ENCODE data around the gene PLAU.

PLAU gene

GRCh38 chr10:73910764-73911552 is at the start of gene PLAU:
TSS of gene PLAU (plus strand) at chr10:73911132. CDS start at chr10:73911556, 424 bp downstream.
- in situ Hi-C loops (cut with MboI; ENCODE audit: low sequenced_read_pairs): no loop called here

GRCh38 chr10:73862011-73862410 is 48.9 kb upstream of the PLAU start:
- in situ Hi-C loops (cut with MboI; ENCODE audit: low sequenced_read_pairs): no loop called here

GRCh38 chr10:73863039-73863817 is 47.7 kb upstream of the PLAU start:
- in situ Hi-C loops (cut with MboI; ENCODE audit: low sequenced_read_pairs): no loop called here

- in situ Hi-C loops (cut with MboI; ENCODE audit: low sequenced_read_pairs): no loop called here
Measured at GRCh38 chr10:73864229-73864628, 46.7 kb upstream of the PLAU start.

GRCh38 chr10:73865107-73865458 is 45.8 kb upstream of the PLAU start:
- in situ Hi-C loops (cut with MboI; ENCODE audit: low sequenced_read_pairs): no loop called here

GRCh38 chr10:73865459-73866442 is 45.2 kb upstream of the PLAU start:
- in situ Hi-C loops (cut with MboI; ENCODE audit: low sequenced_read_pairs): no loop called here

- in situ Hi-C loops (cut with MboI; ENCODE audit: low sequenced_read_pairs): no loop called here
Measured at GRCh38 chr10:73866621-73867020, 44.3 kb upstream of the PLAU start.

GRCh38 chr10:73867126-73867807 is 43.7 kb upstream of the PLAU start:
- in situ Hi-C loops (cut with MboI; ENCODE audit: low sequenced_read_pairs): no loop called here

GRCh38 chr10:73867871-73868631 is 42.9 kb upstream of the PLAU start:
- in situ Hi-C loops (cut with MboI; ENCODE audit: low sequenced_read_pairs): no loop called here

GRCh38 chr10:73868655-73869195 is 42.2 kb upstream of the PLAU start:
- in situ Hi-C loops (cut with MboI; ENCODE audit: low sequenced_read_pairs): no loop called here

- in situ Hi-C loops (cut with MboI; ENCODE audit: low sequenced_read_pairs): no loop called here
Measured at GRCh38 chr10:73871295-73872189, 39.4 kb upstream of the PLAU start.

- in situ Hi-C loops (cut with MboI; ENCODE audit: low sequenced_read_pairs): no loop called here
Measured at GRCh38 chr10:73872190-73872710, 38.7 kb upstream of the PLAU start.

GRCh38 chr10:73873142-73873837 is 37.6 kb upstream of the PLAU start:
- in situ Hi-C loops (cut with MboI; ENCODE audit: low sequenced_read_pairs): no loop called here

- in situ Hi-C loops (cut with MboI; ENCODE audit: low sequenced_read_pairs): no loop called here
Measured at GRCh38 chr10:73873838-73874215, 37.1 kb upstream of the PLAU start.

GRCh38 chr10:73874267-73875138 is 36.4 kb upstream of the PLAU start, which contains the start of gene CAMK2G:
TSS of gene CAMK2G (minus strand) at chr10:73874555. CDS start at chr10:73874461, 94 bp downstream.
- in situ Hi-C loops (cut with MboI; ENCODE audit: low sequenced_read_pairs): no loop called here

- in situ Hi-C loops (cut with MboI; ENCODE audit: low sequenced_read_pairs): no loop called here
Measured at GRCh38 chr10:73875139-73875475, 35.8 kb upstream of the PLAU start.

- in situ Hi-C loops (cut with MboI; ENCODE audit: low sequenced_read_pairs): no loop called here
Measured at GRCh38 chr10:73876157-73876556, 34.8 kb upstream of the PLAU start.

Data from hTERT RPE-1 (cell line).